Liver (tissue), 9 donors: ENCODE results near the gene TNFSF8. TPM values are rescaled to one million over a fixed set of nuclear protein-coding genes. Genes with fewer than 3 reads are reported as not detected.

ENCODE experiments used
- DNase-seq: peaks from one replicate; pipeline ENCODE4 v3.0.0-alpha.2; 2017; ENCODE audit warnings: low spot score
- H3K27ac ChIP-seq, 2 donors: one replicate each; pipeline ENCODE4 v1.7.0; 2013; ENCODE audit warnings: inconsistent platforms in 2 of 2, low read length in 2 of 2, control low read depth in 1 of 2, low read depth in 1 of 2, mild to moderate bottlenecking in 1 of 2
- H3K27me3 ChIP-seq, 4 donors: one replicate each; pipeline versions ENCODE4 v1.6.1 to v1.7.0; 2013; ENCODE audit warnings: low read length in 3 of 4, inconsistent platforms in 1 of 4, mild to moderate bottlenecking in 1 of 4, moderate library complexity in 1 of 4; ENCODE audit not compliant: control insufficient read depth in 4 of 4, insufficient read depth in 4 of 4
- H3K36me3 ChIP-seq, 4 donors: one replicate each; pipeline versions ENCODE4 v1.6.1 to v1.7.0; 2013; ENCODE audit warnings: low read length in 3 of 4, mild to moderate bottlenecking in 3 of 4, low read depth in 1 of 4, moderate library complexity in 1 of 4; ENCODE audit not compliant: control insufficient read depth in 4 of 4, insufficient read depth in 3 of 4
- H3K4me1 ChIP-seq, 4 donors: one replicate each; pipeline versions ENCODE4 v1.6.1 to v1.7.0; 2013; ENCODE audit warnings: low read length in 3 of 4, mild to moderate bottlenecking in 3 of 4, moderate library complexity in 1 of 4; ENCODE audit not compliant: control insufficient read depth in 4 of 4, insufficient read depth in 4 of 4
- H3K4me3 ChIP-seq, 3 donors: one replicate each; pipeline versions ENCODE4 v1.6.1 to v1.7.0; 2013; ENCODE audit warnings: low read length in 3 of 3, control low read depth in 1 of 3, low read depth in 1 of 3, mild to moderate bottlenecking in 1 of 3
- H3K9ac ChIP-seq, 2 donors: one replicate each; pipeline ENCODE4 v1.7.0; 2013; ENCODE audit warnings: low read length in 2 of 2, mild to moderate bottlenecking in 2 of 2, moderate library complexity in 2 of 2, control low read depth in 1 of 2, low read depth in 1 of 2
- H3K9me3 ChIP-seq, 4 donors: one replicate each; pipeline versions ENCODE4 v1.6.1 to v1.7.0; 2013; ENCODE audit warnings: low read length in 3 of 4; ENCODE audit not compliant: control insufficient read depth in 4 of 4
- ATF3 ChIP-seq: IDR thresholded peaks from 2 replicates; pipeline ENCODE4 v1.6.1; 2016; ENCODE audit warnings: antibody characterized with exemption
- CTCF ChIP-seq: fragments of 150-350 bp; IDR thresholded peaks from 2 replicates; pipeline ENCODE4 v1.5.1; 2017; ENCODE audit warnings: improper control_type of control experiment, low read depth, low read length; ENCODE audit not compliant: missing input control
- EGR1 ChIP-seq, 2 donors: IDR thresholded peaks; 2 replicates each; pipeline ENCODE4 v1.6.1; 2016 to 2018; ENCODE audit warnings: antibody characterized with exemption in 2 of 2, low read depth in 2 of 2
- FOXA1 ChIP-seq: IDR thresholded peaks from 2 replicates; pipeline ENCODE4 v1.6.1; 2016; ENCODE audit warnings: antibody characterized with exemption
- FOXA2 ChIP-seq: IDR thresholded peaks from 2 replicates; pipeline ENCODE4 v1.6.1; 2016; ENCODE audit warnings: antibody characterized with exemption
- GABPA ChIP-seq, 2 donors: IDR thresholded peaks in 1 of 2; conservative IDR thresholded peaks in 1 of 2; 2 replicates each; pipeline ENCODE4 v1.6.1; 2016; ENCODE audit warnings: antibody characterized with exemption in 2 of 2, mild to moderate bottlenecking in 1 of 2, moderate library complexity in 1 of 2
- HNF4A ChIP-seq, 2 donors: conservative IDR thresholded peaks; 2 replicates each; pipeline ENCODE4 v1.6.1; 2016; ENCODE audit warnings: antibody characterized with exemption in 2 of 2, mild to moderate bottlenecking in 2 of 2
- HNF4G ChIP-seq: IDR thresholded peaks from 2 replicates; pipeline ENCODE4 v1.6.1; 2016; ENCODE audit warnings: antibody characterized with exemption
- JUND ChIP-seq, 2 donors: IDR thresholded peaks; 2 replicates each; pipeline ENCODE4 v1.6.1; 2016; ENCODE audit warnings: antibody characterized with exemption in 2 of 2
- MAX ChIP-seq: IDR thresholded peaks from 2 replicates; pipeline ENCODE4 v1.6.1; 2016; ENCODE audit warnings: antibody characterized with exemption
- NR2F2 ChIP-seq: IDR thresholded peaks from 2 replicates; pipeline ENCODE4 v1.6.1; 2016; ENCODE audit warnings: antibody characterized with exemption
- RAD21 ChIP-seq, 2 donors: IDR thresholded peaks; 2 replicates each; pipeline ENCODE4 v1.6.1; 2016; ENCODE audit warnings: antibody characterized with exemption in 2 of 2, mild to moderate bottlenecking in 2 of 2
- REST ChIP-seq: IDR thresholded peaks from 2 replicates; pipeline ENCODE4 v1.6.1; 2016; ENCODE audit warnings: antibody characterized with exemption, mild to moderate bottlenecking
- RXRA ChIP-seq, 2 donors: IDR thresholded peaks; 2 replicates each; pipeline ENCODE4 v1.6.1; 2017 to 2018; ENCODE audit warnings: antibody characterized with exemption in 2 of 2, mild to moderate bottlenecking in 1 of 2
- SP1 ChIP-seq: IDR thresholded peaks from 2 replicates; pipeline ENCODE4 v1.6.1; 2018; ENCODE audit warnings: antibody characterized with exemption, mild to moderate bottlenecking
- TAF1 ChIP-seq: conservative IDR thresholded peaks from 2 replicates; pipeline ENCODE4 v1.6.1; 2016; ENCODE audit warnings: antibody characterized with exemption, mild to moderate bottlenecking
- YY1 ChIP-seq: IDR thresholded peaks from 2 replicates; pipeline ENCODE4 v1.6.1; 2016; ENCODE audit warnings: antibody characterized with exemption, mild to moderate bottlenecking
- ZBTB33 ChIP-seq: IDR thresholded peaks from 2 replicates; pipeline ENCODE4 v1.6.1; 2016; ENCODE audit warnings: antibody characterized with exemption
- WGBS: extraction: QIAGEN DNeasy Blood & Tissue Kit; methylation state at CpG from one replicate; pipeline ENCODE4 v1.1.7; 2013; 5-methylcytosine and 5-hydroxymethylcytosine counted together
- polyA plus RNA-seq, 2 donors: library from polyadenylated mRNA; stranded (reverse) in 1 of 2; unstranded in 1 of 2; fragments of 200-250 nt in 1 of 2; fragments of >200 nt in 1 of 2; fragmentation: Nextera tagmentation in 1 of 2; extraction: Ambion mirVana in 1 of 2; gene quantifications; one replicate each; pipeline versions ENCODE4 v1.2.1 to v1.2.3, GENCODE V29; 2013 to 2015
- total RNA-seq, 2 donors: library from RNA; depleted of rRNA; stranded (reverse); fragments of >200 nt; gene quantifications; one replicate each; pipeline ENCODE4 v1.2.3, GENCODE V29; 2014
- donor health status: healthy.
- donor health status: healthy.
- donor health status: healthy.
- donor health status: healthy.
- donor health status: healthy.

TNFSF8 gene
- total and polyA plus RNA-seq, 4 donors: 0.28 to 1.4 (median 0.51) TPM

GRCh38 chr9:114864471-114864870, 65.9 kb downstream of the TNFSF8 start:
- Histone ChIP-seq H3K4me3 (no peak overlapping the region), H3K27me3 (no peaks in the 10 kb centered on the region), H3K36me3 (no peaks in the 10 kb centered on the region), H3K27ac (no peak overlapping the region), H3K9me3 (no peaks in the 10 kb centered on the region), H3K4me1 (no peaks in the 10 kb centered on the region), H3K9ac (no peak overlapping the region)
- DNase-seq: no peak
- TF ChIP-seq HNF4A (conservative IDR thresholded peaks at IDR 0.05) (no peak), NR2F2 (no peak), HNF4G (no peak), SP1 (no peak), CTCF (no peak), RXRA (IDR thresholded peaks at IDR 0.05) (no peak), REST (no peak), JUND (IDR thresholded peaks at IDR 0.05) (no peak), RAD21 (IDR thresholded peaks at IDR 0.05) (no peak), GABPA (IDR thresholded peaks at IDR 0.05 in 1 of 2, conservative IDR thresholded peaks at IDR 0.05 in 1 of 2) (no peak), ZBTB33 (no peak), YY1 (no peak), MAX (no peak), EGR1 (IDR thresholded peaks at IDR 0.05; ENCODE audit: low read depth in 2 of 2) (no peak), FOXA2 (no peak), FOXA1 (no peak)
- WGBS: 76% methylated on average over 1 of the region's 1 CpG

- H3K4me1 ChIP-seq: no peaks in the 10 kb centered on the region
- 91% methylated on average over 11 of the region's 11 CpGs for WGBS
- H3K36me3 ChIP-seq: no peaks in the 10 kb centered on the region
- H3K9ac ChIP-seq: no peak overlapping the region
- H3K4me3 ChIP-seq: no peak overlapping the region
- H3K9me3 ChIP-seq: no peaks in the 10 kb centered on the region
- H3K27ac ChIP-seq: no peak overlapping the region
- no peaks in the 10 kb centered on the region for H3K27me3 ChIP-seq
- no peak for DNase-seq
- TF ChIP-seq ATF3: no peak
- TF ChIP-seq SP1: no peak
- no peak for TF ChIP-seq HNF4G
- no peak for TF ChIP-seq FOXA1
- TF ChIP-seq GABPA (IDR thresholded peaks at IDR 0.05 in 1 of 2, conservative IDR thresholded peaks at IDR 0.05 in 1 of 2): no peak
- TF ChIP-seq REST: no peak
- TF ChIP-seq ZBTB33: no peak
- no peak for TF ChIP-seq HNF4A (conservative IDR thresholded peaks at IDR 0.05)
- TF ChIP-seq TAF1: no peak
- no peak for TF ChIP-seq EGR1 (IDR thresholded peaks at IDR 0.05; ENCODE audit: low read depth in 2 of 2)
Measured at GRCh38 chr9:114861922-114862605, 68.3 kb downstream of the TNFSF8 start.
